CD4-positive, alpha-beta T cell treated with Interleukin-4 for 1 hour (primary cell): Measurements from ENCODE around the gene TRAP1.
A peak's percentile ranks its signal among the peaks of the same experiment; 100 is the strongest.

Experiments used
- DNase-seq, 2 donors: peaks; one replicate each; pipeline ENCODE4 v3.0.0-alpha.2; 2020 to 2022

TRAP1 gene

GRCh38 chr16:3717235-3718018, at the start of gene TRAP1:
Gene TRAP1, minus strand, starts transcription at chr16:3717524. Its CDS starts 16 bp downstream, at chr16:3717508.
- DNase-seq: peak; percentile 90 to 94

DNA sequence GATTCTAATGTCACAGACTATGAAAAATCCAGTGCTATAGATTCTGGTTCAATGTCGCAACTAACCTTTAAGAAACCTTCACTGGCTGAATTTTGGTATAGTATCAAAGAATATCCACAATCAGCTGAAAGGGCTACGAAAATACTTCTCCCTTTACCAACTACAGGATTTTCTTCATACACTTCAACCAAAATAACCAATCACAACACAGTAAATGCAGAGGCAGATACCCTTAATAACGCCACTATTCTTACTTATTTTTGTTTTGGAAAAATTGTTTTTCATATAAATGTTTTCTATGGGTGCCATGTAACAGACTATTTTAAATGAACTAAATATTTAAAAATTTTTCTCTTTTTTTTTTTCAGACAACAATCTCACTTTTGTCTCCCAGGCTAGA, 48.9 kb upstream of the TRAP1 start:
- no peak for DNase-seq

- DNase-seq: no peak
Measured at GRCh38 chr16:3764409-3764808, 47.1 kb upstream of the TRAP1 start.

DNA sequence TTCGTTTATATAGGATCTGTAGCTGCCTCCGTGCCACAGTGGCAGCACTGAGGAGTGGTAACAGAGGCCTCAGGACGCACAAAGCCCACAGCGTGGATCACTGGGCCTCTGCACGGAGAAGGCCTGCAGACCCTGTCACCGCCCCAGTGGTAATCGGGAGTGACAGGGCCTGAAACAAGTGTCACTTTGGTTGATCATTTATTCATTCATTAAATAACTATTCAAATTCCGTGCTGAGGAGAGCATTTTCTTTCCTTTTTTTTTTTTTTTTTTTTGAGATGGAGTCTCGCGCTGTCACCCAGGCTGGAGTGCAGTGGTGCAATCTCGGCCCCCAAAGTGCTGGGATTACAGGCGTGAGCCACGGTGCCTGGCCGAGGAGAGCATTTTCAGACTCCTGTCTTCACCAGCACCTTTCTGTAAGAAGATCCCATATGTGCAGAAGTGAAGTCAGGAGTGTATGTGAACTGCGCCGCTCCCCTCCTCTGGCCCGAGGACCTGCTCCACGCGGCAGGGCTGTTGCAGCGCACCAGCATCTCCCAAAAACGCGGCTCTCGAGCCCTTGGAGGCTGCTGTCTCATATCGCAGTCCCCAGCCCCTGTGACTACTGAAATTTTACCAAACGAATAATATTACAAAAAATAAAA, 44.9 kb upstream of the TRAP1 start:
- DNase-seq: no peak

DNA sequence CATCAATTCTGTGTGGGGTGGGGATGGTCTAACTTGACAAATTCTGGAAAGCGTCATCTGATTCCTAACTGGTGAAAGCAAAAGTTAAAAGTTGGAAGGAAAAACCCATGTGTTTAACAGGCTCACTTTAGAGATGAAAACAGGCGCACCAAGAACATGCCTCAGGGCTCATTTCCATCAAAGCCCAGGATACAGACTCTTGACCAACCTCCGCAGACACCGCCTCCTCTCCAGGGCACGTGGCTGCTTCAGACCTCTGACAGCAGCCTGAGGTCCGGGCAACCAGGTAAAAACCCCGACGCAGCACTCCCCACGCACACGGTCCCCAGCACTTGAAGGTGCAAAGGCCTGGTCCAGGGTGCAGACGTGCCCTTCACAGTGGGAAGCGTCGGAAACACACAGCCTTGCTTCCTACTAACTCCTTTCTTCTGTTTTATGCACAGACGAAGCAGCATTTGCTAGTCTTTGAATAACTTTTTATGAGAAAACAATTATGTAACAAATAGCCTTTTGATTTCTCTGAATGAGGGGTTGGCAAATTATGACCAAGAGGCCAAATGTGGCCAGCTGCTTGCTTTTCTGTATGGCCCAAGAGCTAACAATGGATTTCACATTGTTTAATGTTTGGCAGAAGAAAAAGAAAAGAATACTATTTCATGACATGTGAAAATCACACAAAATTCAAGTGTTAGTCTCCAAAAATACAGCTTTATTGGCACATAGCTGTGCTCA, 44.2 kb upstream of the TRAP1 start:
- DNase-seq: no peak

DNA sequence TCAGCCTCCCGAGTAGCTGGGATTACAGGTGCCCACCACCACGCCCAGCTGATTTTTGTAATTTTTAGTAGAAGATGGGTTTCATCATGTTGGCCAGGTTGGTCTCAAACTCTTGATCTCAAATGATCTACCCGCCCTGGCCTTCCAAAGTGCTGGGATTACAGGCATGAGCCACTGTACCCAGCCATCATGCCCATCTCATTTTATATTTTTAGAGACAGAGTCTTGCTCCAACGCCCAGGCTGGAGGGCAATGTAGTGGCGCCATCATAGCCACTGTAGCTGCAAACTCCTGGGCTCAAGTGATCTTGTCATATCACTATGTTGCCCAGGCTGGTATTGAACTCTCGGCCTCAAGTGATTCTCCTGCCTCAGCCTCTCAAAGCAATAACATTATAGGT, 43.2 kb upstream of the TRAP1 start:
- DNase-seq: no peak

GRCh38 chr16:3759736-3760135, 42.4 kb upstream of the TRAP1 start:
- DNase-seq: no peak

DNA sequence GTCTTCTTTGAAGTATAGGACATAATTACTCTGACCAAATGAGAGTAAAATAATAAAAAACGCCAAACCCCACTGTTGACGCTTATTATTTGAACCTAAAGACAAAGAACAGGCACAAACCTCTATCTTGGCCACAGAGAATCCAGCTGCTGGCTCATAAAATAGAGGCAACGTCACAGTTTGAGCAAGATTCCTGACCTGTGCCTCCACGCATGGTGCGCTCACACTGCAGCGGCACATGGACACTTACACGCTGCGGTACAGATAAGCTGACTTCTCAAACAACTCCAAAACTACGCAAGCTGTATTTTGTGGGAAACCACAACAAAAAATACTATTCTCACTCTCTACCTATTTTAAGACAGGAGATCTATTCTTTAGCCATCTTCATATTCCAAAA, 38.8 kb upstream of the TRAP1 start:
- DNase-seq: no peak

DNA sequence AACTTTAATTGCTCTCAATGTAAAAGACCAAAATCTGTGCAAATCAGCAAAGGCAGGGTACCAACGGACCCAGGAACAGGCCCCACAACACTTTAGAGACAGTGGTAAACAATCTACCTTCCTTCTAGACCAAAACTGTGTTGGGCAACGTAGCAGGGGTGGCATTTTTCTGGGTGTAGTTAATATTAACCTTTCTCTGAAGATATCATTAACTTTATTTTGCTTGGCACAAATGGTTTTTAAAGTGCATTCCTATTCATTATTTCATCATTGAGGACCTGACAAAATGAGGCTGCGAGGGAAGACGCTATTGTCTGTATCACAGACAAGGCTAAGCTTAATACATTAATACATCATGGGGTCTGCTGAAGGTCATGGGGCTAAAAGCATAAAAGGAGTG, 37.9 kb upstream of the TRAP1 start:
- no peak for DNase-seq

DNA sequence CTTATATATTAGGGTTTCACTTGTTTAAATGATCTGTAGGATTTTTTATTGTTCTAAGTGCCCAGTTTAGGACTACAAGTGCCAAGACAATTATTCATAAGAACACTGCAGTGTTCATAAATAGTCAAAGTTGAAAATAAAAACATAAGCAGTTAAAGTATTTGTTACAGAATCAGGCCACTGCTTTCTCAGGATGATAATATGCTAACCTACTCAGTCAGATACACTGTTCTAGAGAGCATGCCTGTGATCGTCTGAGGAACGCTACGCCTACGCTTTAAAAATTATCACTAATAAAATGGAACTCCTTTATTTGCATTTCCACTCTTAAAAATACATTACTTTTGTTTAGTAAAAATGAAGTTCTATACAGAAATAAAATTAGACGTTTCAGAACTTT, 37.4 kb upstream of the TRAP1 start:
- no peak for DNase-seq

DNA sequence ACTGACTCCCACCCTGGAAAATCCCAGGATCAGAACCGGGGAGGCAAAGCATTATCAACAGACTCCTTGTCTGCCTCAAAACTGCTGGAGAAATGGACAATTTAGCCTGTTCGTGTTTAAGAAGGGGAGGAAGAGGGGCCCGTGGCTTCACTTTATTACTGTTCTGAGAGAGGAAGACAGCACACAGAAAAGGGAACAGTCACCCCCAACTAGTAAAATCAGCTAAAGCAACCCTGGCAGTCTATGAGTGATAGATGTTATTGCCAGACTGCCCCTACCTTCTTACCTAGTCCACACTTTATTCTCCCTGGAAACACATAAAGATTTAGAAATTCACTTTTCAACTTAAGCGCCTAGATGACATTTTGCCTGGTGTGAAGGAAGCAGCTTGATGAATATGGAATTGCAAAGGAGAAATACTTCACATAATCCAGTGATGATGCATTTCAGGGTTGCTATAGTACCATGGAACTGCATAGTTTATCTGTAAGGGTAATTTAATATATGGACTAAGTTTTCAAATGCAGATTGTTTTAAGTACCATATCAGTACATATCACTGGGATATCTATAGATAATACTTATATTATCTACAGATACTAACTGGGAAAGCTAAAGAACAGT, 36.9 kb upstream of the TRAP1 start:
- DNase-seq: no peak

DNA sequence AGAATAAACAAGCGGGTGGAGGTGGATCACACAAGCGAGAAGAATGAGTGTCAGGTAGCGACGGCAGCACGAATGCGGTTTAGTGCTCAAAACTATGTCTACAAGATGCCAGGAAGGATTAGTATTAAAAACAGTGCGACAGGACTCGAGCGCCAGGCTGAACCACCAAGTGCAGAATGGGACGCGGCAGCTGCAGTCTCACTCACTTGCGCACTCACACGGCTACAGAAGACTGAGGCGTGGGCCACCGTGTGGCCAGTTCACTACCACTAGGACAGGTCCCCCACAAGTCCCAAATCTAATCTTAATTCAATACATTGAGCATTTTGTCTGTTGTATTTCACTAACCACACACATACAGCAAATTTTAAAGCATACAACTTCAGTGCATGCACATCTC, 35.7 kb upstream of the TRAP1 start:
- DNase-seq: no peak

DNA sequence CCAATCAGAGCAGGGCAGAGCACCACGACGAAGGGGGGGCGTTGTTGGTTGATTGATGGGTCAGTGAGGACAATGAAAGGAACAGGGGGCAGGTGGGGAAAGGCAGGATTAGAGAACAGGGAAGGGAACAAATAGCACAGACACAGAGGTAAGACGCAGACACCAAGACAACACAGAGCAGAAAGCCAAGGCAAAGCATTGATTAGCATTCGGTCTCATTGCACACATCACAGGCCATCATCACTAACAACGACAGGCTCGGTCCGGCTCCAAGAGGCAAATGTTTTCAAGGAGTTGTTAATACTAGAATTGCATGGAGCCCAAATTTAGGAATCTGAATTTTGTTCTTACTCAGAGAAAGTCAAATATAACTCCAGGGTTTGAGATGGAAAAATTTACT, 34.6 kb upstream of the TRAP1 start:
- DNase-seq: no peak

GRCh38 chr16:3748307-3748706, 31.0 kb upstream of the TRAP1 start:
- DNase-seq: no peak

- no peak for DNase-seq
Measured at GRCh38 chr16:3745751-3746355, 28.5 kb upstream of the TRAP1 start.

DNA sequence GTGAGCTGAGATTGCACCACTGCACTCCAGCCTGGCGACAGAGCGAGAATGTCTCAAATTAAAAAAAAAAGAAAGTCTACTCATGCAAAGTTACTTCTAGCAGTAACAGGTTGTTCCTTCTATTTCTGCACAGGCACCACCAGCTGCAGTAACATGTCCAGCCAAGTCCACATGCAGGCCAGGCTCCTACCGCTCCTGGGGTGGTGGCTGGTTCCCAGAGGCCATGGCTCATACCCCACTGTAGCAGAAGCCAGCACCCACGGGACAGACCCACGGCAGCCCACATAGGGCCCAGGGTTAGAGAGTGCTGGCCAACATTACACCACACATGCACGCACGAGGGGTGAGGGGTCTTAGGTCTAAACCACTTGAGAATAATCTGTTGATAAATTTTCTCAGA, 26.7 kb upstream of the TRAP1 start:
- DNase-seq: no peak

DNA sequence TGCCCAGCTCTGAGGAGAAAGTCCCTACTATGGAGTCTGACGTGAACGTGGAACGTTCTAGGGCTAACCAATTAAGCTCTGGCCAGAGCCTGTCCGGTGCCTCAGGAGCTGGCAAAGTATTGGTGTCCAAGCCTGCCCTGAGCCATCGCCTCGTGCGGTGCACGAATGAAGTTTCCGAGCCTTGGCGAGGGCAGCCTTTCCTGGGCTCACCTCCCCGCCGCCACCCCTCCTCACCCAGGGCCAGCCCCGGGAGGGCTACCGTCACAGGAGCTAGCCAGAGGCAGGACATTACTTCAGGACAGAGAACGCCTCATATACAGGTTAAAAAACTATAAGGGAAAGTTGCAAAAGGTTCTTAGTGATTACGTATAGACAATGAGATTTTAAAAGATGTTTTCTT, 23.6 kb upstream of the TRAP1 start:
- no peak for DNase-seq

GRCh38 chr16:3740186-3740585, 22.9 kb upstream of the TRAP1 start:
- DNase-seq: no peak

- DNase-seq: no peak
Measured at GRCh38 chr16:3739636-3740035, 22.3 kb upstream of the TRAP1 start.

DNA sequence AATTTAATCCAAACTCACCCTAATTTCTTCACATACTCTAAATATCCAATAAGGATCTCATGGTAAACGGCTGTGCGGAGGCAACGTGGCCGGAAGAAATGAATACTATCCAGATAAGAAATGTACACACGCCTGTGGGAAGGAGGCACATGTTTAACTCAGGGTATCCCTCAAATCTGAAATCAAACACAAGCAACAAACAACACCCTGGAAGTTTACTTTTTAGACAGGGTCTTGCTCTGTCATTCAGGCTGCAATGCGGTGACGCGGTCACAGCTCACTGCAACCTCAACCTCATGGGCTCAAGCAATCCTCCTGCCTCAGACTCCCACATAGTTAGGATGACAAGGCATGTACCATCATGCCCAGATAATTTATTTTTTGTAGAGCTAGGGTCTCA, 21.2 kb upstream of the TRAP1 start:
- DNase-seq: no peak

DNA sequence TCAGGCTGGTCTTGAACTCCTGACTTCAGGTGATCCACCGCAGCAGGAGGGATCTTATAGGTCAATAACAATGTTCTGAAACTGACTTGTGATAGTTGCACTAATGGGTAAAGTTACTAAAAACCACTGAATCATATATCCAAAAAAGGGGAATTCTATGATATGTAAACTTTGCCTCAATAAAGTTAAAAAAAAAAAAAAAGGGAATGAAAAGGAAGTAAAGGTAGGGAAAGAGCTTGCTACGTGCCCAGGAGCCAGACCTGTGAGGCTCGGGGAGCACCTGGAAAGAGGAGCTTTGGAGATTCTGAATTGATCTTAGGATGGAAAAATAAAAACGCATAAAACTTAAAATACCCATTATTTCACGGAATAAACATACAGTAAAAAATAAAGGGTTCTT, 20.8 kb upstream of the TRAP1 start:
- no peak for DNase-seq

DNA sequence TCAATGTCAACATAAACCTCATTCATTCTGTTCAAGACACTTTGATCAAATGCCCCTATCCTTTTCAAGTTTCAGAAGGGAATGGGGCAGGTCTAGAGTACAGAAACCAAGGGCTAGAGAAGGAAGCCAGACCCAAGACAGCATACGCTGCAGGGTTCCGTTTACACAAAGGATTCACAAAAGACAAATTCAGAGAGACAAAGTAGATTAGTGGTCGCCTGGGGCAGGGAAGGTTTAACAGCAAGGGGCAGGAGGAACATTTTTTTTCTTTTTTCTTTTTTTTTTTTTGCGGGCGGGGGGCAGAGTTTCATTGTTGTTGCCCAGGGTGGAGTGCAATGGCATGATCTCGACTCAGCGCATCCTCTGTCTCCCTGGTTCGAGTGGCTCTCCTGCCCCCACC, 19.9 kb upstream of the TRAP1 start:
- no peak for DNase-seq

DNA sequence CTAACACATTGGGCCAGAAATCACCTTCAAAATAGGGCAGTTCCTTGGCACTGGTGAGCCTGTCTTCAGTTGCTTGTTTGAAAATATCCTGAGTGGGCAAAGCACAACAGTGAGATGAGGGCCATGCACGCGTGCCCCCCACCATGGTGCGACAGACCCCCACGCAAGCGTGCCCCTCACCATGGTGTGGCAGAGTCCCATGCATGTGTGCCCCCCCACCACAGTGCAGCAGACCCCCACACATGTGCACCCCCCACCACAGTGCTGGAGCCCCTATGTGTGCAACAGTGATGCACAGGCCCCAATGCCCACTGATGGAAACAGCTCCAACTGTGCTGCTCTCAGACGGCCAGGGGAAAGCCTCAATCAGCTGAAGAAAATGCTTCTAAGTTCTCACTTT, 18.8 kb upstream of the TRAP1 start:
- DNase-seq: no peak
